B cell (primary cell): Measurements from ENCODE around the gene ZNF407.

ENCODE experiments used
- CTCF ChIP-seq: fragments of 200-600 bp; IDR thresholded peaks from one replicate; pipeline ENCODE4 v1.8.0; 2022; ENCODE audit warnings: antibody characterized with exemption, mild to moderate bottlenecking
- EZH2 ChIP-seq: IDR thresholded peaks from 2 replicates; pipeline ENCODE4 v1.6.1; 2012; ENCODE audit warnings: borderline replicate concordance, low read depth, mild to moderate bottlenecking, moderate library complexity, low read length; ENCODE audit not compliant: insufficient read depth, poor library complexity, severe bottlenecking

GRCh38 chr18:74550886-74551285 lies 46.8 kb upstream of the ZNF407 start:
- no peak for TF ChIP-seq CTCF
- TF ChIP-seq EZH2 = no peak
